NCI-H2029 treated with DMSO at 0.1 percent for 48 hours (cell line): ENCODE data around the gene LSP1.

ENCODE experiments used
- DNase-seq: peaks from one replicate; lab custom pipeline; 2025; lab: John Stamatoyannopoulos, UW

LSP1 gene

DNA sequence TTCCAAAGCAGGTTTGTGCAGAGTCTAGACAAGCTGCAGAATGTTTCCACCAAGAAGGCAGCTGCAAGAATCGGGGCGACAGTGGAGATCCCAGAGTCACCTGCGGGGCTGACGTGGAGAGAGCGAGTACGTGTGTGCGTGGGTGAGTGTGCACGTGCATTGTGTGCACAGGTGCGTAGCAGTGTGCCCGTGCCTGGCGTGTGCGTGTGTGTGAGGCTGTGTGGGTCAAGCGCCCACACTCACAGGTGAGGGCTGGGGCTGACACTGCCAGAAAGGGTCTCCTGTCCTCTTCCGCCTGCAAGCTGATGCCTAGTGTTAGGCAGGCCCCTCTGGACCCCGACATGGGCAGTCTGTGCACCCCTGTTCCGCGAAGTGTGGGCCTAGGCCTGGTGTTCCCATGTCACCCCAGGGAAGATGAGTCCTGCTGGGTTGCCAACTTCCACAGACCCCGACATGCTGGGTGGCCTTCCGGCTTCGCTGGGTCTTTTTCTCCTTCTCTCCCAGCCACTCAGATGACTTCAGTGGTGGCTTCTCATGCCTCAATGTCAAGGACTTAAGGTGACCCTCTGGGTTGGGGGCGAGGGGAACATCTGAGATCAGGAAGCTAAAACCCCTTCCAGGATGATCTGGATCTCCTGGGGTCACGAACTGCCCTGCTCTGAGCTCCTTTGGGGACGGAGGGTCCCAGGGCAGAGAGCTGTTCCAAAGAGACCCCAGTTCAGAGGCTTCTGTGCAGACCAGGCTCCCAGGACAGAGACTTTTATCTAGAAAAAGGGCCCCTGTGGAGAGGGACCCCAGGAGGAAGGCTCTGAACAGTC, 28.5 kb upstream of the LSP1 start:
- no peak for DNase-seq

DNA sequence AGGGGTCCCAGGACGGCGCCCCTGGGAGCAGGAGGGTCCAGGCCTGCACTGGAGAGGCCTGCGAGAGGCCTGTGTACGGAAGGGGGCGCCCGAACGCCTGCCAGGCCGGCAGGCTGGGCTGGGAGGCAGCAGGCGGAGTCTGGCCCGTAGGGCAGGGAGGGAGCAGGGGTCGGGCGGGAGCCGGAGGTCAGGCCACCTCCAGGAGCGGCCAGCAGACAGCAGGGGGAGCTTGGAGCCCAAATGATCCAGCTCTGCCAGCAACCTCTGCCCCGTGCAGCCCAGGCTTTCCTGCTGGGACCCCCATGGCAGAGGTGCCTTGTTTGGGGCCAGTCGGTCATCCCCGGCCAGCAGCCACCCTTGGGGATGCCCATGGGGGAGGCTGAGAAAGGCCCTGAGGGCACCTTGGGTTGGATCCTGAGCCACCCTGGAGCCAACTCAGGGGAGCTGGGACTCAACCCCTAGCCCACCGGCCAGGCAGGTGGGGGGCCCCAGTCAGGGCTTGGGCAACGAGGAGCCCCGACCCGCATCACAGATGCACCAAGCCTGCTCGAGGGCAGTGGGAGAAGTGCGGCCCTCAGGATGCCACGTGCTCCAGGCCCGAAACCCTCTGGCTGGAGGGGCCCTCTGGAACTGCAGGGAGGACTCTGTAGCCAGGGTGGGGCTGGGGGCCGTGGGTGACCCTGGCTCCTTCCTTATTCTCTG, 27.7 kb upstream of the LSP1 start:
- no peak for DNase-seq

DNA sequence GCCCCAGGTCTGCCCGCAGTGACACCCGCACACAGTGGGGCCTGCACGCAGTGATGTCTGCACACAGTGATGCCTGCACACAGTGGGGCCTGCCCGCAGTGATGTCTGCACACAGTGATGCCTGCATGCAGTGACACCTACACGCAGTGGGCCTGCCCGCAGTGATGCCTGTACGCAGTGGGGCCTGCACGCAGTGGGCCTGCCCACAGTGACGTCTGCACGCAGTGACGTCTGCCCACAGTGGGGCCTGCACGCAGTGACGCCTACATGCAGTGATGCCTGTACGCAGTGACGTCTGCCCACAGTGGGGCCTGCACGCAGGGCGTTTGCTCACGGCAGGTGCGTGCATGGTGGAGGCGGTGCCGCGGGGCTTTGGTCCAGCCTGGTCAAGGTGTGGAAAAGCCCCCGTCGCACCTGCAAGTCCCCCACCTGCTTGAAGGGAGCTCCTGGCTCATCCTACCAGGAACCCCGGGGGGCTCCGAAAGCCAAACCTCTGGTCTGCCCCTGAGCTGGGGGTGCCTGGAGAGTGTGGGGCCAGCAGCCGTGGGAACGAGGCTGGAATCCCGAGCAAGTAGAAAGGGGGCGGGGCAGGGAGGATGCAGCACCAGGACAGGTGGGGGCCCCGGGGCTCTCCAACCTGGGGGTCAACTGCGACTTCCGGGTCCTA, 27.0 kb upstream of the LSP1 start:
- DNase-seq, result no peak

DNA sequence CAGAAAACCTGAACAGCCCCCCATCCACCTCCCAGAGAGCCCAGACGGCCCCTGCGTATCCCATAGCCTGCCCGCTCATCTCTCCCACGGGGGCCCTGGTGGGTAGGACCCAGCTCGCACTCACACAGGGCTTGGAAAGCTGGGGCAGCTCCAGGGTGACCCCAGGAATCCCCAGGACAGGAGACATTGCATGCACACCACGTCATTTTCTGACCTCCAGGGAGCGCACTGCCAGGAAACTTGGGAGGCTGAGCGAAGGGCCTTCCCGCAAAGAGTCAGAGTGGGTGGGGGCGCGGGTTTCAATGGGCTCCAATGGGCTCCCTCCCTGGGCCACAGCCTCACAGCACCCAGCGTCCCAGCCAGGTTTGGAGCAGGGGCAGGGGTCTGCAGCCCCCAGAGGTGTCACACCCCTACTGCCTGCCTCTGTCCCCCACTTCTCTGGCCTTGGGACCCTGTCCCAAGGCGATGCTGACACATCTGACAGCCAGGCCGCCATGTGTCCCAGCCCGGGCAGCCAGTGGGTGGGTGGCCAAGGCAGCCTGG, 26.3 kb upstream of the LSP1 start:
- no peak for DNase-seq

DNA sequence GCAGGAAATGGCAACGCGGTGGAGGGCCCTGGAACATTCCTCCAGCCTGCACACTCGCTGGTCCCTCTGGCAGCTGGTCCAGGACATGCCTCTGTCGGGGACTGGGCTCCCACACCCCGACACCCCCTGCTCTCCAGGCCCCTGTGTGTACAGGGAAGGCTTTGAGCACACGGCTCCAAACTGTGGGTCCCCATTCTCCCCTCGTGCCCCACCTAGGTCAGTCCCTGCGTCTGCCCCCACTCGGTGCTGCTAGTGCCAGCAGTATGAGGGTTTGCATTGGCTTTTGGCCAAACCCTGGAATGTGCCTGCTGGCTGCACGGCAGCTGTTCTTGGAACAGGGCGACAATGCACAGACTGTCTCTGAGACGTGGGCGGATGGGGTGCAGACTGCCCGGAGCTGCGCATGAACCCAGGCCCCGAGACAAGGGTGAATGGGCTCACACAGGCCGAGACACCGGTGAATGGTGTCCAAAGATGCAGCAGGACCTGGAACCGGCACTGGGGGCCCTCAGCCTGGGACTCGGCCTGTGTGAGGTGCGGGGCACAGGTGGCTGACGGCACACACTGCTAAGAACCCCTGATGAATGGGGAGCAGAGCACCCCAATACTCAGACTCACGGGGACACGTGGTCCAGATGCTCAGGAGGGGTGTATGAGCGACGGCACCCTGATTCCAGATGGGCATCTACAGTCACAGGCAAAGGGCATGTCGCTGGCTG, 25.6 kb upstream of the LSP1 start:
- DNase-seq, result peak; percentile 68

DNA sequence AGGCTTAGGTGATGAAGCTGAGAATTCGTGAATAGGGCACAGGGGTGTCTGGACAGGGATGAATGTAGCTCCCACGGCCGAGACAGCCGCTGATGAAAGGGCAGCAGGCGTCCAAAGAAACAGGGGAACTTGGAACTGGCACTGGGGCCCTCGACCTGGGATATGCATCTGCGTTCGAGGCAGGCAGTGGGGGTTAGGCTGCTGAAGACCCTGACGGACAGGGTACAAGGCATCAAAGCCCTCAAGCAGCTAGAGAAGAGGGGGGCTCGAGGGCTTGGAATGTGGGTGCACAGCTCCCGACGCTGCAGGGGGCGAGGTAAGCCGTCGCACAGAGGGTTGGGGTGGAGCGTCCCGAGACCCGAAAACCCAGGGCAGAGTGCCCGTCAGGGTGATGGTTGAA, 25.0 kb upstream of the LSP1 start:
- no peak for DNase-seq

DNA sequence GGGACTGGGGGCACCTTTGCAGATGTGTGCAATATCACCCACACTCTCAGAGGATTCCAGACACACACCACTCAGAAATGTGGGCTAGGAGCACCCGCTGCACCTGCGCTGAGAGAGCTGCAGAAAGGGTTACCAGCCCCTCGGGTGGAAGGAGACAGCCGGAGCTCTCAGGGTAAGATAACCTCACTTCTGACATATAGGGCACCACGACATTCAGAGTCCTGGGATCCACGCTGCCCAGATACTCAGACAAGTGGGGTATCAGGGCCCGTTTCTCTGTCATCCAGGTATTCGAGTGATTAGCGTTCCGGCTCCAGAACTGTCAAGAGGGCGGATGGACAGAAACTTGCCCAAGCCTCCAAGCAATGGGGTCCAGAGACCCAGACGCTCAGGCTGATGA, 24.3 kb upstream of the LSP1 start:
- DNase-seq, result no peak

DNA sequence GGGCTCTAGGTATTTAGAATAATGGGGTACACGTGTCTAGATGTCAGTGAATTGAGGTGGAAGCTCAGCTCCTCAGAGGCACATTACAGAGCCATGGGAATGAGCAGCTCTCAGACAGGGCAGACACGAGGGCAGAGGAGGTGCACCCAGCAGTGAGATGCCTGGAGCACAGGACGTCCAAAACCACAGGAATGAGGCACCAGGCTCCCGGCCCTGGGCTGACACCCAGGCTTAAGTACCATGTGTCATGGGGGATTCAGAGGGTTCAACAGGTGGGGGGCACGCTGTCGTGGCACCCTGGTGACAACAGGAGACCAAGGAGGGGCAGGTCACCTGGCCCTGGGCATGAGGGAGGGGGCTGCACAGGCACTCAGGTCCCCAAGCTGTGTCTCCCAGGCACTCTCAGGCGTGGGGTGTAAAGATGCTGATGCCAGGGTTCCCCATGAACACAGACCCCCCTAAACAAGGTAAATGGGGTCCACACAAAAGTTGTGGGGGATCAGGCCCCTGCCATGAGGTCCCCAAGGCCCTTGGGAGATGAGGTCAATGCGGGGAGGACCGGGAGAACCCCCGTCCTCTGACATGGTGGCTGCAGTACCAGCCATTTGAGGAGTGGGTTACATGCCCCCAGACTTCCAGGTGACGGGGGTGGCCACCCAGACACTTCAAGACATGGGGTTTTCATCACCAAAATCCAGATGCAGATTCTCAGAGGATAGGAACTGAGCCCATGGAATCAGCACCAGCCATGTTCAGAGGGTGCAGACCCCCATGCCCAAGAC, 23.7 kb upstream of the LSP1 start:
- DNase-seq, result no peak

DNA sequence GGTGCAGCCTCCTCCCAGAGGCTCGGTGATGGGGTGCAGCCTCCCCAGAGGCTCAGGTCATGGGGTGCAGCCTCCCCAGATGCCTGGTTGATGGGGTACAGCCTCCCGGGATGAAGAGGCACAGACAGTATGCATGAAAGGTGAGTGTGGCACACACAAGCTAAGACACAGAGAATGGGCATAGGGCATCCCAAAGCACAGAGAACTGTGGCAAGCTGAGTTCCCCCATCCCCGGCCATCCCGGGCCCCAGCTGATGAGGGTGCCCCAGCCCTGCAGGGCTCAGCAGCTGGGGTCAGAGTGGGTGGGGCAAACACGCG, 22.9 kb upstream of the LSP1 start:
- no peak for DNase-seq

DNA sequence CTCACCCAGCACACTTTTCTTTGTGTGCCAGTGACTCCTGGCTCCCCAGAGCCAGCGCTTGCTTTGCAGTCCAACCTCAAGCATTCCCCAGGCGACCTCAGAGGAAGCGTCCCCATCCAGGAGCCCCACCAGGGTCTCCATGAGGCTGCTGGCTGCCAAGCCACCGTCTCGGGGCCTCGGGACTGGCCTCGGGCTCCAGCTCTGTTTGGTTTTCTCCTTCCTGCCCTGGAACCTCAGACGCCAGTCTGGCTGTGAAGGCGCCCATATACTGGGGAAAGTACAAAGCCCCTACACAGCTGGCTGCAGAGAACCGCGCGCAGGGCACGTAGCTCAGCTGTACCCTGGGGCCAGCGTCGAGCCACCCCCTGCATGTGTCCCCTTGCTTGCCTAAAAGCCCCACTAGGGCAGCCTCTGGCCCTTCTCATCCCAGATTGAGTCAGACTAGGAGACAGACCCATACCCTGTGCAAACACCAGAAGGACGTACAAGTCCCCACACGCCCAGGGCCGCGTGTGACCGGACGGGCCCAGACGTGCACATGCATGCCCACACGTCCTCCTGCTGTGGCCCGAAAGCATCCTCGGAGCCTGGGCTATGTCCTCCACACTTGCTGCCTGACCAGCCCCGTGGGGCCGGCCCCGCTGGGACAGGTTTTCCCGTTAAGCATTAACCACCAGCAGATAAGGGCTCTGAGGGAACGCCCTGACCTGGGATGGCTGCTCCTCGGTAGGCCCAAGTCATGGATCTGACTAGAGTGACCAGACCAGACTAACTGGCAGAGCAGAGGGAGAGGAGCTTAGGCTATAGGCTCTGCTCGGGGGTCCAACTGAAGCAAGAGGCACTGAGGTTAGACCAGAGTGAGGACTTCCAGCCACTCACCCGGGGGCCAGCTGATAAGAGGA, 22.3 kb upstream of the LSP1 start:
- no peak for DNase-seq

DNA sequence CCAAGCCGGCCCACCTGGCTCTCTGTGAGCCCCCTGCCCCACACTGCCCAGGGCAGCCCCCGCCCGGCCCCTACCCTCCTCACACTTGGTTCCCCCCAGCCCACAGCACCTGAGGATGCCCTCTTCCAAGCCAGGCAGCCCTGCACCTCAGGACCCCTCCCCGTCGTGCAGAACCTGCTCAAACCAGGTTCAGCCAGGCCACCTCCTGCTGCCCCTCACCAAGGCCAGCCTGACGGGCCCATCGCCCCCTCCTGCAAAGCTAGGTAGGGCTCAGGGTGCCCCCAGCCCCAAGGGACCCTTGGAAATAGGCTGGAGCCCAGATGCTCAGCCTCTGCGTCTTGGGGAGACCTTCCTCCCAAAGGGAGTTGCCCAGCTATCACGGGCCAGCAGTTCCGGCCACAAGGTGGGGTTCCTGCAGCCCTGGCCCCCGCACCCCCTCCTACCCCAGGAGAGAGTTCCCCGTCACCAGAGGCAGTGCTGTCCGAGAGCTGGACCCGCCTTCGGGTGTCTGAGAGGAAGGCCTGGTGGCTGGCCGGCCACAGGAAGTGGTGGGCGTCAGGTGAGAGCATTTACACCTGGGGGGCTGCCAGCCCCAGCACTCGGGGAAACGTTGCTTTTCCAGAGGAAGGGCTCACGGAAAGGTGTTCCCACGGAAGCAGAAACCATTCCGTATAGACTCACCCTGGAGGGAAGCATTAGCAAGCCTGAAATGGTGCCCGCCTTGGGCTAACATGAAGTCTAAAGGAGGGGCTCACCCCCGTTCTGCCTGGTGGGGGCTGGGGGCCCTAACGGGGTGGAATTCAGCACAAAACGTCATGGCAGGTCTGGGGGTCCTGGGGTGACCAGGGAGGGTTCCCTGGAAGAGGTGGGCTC, 21.3 kb upstream of the LSP1 start:
- no peak for DNase-seq

DNA sequence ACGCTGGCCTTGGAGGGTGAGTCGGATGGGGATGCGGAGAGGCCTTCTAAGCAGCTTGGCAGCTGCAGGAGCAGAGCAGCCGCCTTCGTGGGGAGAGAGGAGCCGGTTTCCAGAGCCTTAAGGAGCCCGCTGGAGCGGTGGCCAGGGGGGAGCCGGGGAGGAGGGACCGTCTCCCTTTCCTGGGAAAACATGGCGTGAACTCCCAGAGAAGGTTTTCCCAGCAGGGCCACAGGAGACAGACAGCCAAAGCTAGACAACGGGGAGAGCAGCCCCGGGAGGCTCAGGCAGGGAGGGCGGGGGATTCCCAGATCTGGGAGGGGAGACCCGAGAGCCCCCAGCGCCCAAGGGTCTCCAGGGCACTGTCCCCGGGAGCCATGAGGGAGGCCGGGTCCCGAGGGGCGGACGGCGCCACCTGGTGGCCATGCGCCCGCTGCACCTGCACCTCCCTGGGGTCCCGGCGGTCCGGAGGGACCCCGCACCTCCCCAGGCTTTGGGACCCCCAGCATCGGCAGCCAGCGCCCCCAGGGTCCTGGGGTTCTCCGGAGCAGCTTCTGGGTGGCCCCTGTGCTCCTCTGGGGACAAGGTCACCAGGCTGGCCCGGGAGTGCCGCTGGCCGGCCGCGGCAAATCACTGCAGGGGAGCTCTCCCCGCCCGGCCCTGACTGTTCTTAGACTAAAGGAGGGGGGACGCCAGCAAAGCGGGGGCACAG, 20.5 kb upstream of the LSP1 start:
- no peak for DNase-seq

DNA sequence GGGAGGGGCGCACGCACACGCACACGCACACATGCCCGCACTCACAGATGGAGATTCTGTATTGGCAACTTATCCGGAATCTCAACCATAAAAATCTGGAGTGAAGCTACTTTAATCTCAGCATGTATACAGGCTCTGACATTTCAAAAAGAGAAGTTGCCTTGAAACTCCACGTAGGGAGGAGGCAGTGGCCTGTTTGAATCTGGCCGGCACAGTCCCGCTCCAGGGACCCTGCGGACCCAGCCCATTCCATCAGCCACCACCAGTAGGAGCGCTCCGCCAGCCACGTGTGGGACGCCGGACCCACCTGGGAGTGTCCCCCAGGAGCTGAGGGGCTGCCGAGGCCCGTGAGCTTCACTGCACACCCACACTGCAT, 20.0 kb upstream of the LSP1 start:
- no peak for DNase-seq

DNA sequence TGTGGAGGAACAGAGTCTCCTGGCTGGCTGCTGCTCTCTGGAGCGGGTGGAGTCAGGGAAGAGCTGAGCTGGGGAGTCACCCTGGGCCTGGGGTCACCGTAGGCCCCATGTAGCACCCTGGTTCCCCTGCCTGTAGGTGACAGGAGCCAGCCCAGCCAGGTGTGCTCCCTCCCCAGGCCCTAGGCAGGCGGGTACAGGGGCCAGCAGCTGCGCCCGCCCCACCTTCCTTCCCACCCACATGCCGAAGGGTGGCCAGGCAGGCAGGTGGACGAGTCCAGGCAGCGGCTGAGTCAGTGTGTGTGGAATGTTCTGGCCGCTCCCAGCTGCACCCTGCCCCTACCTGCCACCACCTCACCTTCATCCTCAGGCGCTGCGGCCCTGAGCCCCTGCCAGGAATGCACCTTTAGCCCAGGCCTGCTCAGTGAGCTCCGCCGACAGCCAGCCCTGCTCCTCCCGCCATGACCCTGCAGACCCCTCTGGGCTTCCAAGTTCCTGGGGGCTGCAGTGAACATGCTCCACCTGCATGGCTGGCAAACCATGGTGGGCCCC, 18.7 kb upstream of the LSP1 start:
- no peak for DNase-seq

DNA sequence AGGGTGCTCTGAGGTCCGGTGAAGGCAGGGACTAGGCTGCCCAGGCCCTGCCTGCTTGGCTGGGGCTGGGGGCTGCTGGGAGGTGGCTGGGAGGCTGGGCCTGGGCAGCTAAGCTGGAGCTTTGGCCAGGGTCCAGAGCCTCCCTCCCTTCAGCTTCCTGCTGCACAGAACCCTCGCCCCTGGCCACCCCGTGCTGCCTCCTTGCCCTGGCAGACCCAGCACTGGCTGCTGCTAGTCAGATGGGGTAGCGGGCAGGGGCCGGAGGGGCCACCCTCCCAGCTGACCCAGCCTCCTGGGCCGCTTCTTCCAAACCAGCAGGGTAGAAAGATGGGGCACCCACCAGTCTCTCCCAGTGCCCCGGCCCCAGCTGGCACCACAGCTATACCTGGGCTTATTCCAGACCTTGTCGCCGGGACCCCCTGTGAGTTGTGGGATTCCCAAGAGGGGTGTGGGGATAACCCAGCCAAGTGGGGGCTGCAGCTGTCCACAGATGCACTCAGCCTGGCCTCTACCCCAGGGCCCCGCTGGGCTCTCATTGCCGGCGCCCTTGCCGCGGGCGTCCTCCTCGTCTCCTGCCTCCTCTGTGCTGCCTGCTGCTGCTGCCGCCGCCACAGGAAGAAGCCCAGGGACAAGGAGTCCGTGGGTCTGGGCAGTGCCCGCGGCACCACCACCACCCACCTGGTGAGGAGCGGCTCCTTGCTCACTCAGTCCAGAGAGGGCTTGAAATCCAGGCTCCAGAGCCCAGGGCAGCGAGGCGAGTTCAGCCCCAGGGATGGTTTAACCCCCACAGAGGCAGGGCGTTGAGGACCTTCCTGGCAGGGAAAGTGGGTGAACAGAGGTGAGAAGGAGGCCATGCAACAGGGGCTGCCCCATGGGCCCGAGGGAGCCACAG, 17.9 kb upstream of the LSP1 start, which contains the start of gene SYT8:
Gene SYT8, plus strand, starts transcription at position 212 of the 892 bp plus-strand sequence. Its CDS starts 116 bp downstream, at position 328.
- DNase-seq, result no peak

DNA sequence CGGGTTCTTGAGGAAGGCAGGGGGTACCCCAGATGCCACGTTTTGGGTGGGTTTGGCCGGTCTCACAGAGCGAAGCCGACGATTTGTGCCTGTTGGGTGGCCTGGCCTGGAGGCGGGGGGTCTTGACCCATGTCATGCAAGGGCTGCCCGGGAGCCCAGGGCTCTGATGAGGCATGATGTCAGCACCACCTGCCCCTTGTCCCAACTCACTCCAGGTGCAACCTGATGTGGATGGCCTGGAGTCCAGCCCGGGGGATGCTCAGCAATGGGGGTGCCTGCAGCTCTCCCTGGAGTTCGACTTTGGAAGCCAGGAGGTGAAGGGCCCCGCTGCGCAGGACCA, 17.2 kb upstream of the LSP1 start:
- no peak for DNase-seq
